Stimulated activated CD8-positive, alpha-beta memory T cell treated with anti-CD3 and anti-CD28 coated beads, Interleukin-4, amount 100 ng/mL, for 1 hour (primary cell): Measurements from ENCODE around the gene ORAI1.
"Not testable (repeated sequence)": the region's sequence is repeated elsewhere in the genome, so short reads cannot be mapped to it uniquely, and the experiment has no call there.

Experiments
- DNase-seq, 2 donors: peaks; one replicate each; pipeline ENCODE4 v3.0.0-alpha.2; 2020; ENCODE audit warnings: low read depth in 2 of 2, low spot score in 1 of 2

ORAI1 gene

GRCh38 chr12:121602766-121603165 is 23.6 kb upstream of the ORAI1 start:
- no peak for DNase-seq

- no peak for DNase-seq
Measured at GRCh38 chr12:121603581-121603980, 22.7 kb upstream of the ORAI1 start.

GRCh38 chr12:121608301-121608700 is 18.0 kb upstream of the ORAI1 start:
- DNase-seq, result no peak

- DNase-seq, result no peak
Measured at GRCh38 chr12:121610239-121611149, 15.8 kb upstream of the ORAI1 start.

GRCh38 chr12:121611306-121611705 is 15.0 kb upstream of the ORAI1 start:
- no peak for DNase-seq

- DNase-seq, result no peak
Measured at GRCh38 chr12:121613462-121613861, 12.9 kb upstream of the ORAI1 start.

DNA sequence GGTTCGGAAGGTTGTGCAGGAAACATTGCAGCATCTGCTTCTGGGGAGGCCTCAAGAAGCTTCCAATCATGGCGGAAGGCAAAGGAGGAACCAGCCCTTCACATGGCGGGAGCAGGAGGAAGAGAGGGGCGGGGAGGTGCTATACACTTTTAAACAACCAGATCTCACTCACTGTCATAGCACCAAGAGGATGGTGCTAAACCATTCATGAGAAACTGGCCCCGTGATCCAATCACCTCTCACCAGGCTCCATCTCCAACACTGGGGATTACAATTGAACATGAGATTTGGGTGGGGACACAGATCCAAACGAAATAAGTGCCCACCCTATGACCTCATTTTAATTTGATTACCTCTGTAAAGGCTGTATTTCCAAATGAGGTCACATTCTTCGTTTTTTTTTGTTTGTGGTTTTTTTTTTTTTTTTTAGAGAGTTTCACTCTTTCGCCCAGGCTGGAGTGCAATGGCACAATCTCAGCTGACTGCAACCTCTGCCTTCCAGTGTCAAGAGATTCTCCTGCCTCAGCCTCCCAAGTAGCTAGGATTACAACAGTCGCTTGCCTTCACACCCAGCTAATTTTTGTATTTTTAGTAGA is 11.4 kb upstream of the ORAI1 start:
- DNase-seq, result no peak

DNA sequence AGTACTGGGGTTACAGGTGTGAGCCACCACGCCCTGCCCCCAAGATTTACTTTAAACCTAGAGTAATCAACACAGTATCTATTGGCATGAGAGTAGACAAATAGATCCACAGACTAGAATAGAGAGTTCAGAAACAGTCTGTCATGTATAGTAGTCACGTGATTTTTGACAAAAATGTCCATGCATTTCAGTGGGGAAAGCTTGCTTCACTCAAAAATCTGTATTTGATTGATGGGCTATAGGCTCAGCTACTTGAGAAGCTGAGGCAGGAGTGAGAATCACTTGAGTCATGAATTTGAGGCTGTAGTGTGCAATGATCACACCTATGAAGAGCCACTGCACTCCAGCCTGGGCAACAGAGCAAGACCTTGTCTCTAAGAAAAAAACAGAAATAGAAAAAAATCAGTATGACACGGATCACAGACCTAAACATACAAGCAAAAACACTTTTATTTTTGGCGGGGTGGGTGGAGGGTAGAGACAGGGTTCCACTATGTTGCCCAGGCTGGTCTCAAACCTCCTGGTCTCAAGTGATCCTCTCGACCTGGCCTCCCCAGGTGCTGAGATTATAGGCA is 7.6 kb upstream of the ORAI1 start:
- no peak for DNase-seq

GRCh38 chr12:121620333-121620891 is 5.9 kb upstream of the ORAI1 start:
- no peak for DNase-seq

DNA sequence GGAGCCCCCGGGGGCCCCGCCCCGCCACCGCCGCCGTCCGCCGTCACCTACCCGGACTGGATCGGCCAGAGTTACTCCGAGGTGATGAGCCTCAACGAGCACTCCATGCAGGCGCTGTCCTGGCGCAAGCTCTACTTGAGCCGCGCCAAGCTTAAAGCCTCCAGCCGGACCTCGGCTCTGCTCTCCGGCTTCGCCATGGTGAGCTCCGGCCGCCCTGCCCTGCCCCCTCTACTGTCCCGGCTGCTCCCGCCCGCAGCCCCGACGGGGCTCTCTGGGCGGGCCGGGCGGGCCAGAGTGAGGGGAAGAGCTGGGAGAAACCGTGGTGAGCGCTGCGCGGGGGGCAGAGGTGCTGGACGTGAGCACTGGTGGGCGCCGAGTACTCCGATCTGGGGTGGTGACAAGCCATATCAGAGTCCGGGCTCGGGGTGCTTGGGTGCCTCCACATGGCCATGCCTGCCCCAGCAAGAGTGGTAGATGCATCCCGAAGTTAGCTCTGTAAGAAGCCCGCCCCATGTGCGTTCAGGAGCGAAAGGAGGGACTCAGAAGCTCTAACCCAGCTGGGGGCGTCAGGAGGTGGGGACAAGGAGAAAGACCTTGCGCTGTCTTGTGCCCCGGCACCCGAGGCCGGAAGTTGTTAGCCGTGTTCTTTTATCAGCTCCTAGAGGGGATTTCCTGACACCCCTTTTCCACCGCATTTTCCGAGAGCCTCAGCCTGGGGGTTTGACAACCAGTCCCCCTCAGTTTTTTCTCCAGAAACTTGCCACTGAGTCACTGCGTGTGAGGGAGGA is 717 bp downstream of the ORAI1 start:
- peak; percentile 81 to 86 for DNase-seq

- no peak for DNase-seq
Measured at GRCh38 chr12:121628037-121628436, 1.7 kb downstream of the ORAI1 start.

DNA sequence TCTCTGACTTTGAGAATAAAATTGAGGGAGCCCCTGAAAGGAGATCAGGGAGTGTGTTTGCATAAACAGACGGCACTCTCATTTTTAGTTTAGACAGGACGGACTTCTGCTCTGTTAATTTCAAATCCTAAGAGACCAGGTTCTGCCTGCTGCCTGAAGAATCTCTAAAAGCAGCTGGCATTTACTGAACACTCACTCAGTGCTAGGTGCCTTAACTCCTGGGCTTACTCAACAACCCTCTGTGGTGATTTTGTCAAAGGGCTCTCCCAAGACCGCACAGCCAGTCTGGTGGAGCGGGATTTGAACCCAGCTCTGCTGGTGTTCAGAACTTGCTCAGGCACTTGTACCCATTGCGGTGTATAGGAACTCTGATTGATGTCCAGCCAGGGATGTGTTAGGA is 2.2 kb downstream of the ORAI1 start:
- DNase-seq, result no peak

- no peak for DNase-seq
Measured at GRCh38 chr12:121630791-121631355, 4.5 kb downstream of the ORAI1 start.

GRCh38 chr12:121632069-121632970 is 6.0 kb downstream of the ORAI1 start:
- DNase-seq, result no peak

- DNase-seq, result not testable (repeated sequence)
Measured at GRCh38 chr12:121633833-121634196, 7.5 kb downstream of the ORAI1 start.

DNA sequence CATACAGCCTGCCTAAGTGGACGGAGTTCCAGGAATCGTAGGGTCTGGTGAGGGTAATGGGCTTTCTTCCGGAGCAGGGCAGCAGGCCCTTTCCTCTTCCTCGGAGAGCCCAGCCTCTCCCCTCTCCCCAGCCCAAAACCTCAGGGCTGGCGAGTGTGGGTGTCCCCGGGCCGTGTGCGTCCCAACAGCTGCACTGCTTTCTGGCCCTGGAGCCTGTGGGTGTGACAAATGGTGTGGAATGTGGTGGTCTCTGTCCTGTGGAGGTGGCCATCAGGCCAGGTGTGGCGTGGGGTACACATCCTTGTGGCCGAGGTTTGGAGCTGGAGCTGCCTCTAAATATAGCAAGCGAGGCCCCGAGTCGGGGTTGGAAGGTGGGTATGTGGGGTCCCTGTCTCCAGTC is 8.5 kb downstream of the ORAI1 start:
- DNase-seq, result no peak

- no peak for DNase-seq
Measured at GRCh38 chr12:121637231-121637914, 11.0 kb downstream of the ORAI1 start.

DNA sequence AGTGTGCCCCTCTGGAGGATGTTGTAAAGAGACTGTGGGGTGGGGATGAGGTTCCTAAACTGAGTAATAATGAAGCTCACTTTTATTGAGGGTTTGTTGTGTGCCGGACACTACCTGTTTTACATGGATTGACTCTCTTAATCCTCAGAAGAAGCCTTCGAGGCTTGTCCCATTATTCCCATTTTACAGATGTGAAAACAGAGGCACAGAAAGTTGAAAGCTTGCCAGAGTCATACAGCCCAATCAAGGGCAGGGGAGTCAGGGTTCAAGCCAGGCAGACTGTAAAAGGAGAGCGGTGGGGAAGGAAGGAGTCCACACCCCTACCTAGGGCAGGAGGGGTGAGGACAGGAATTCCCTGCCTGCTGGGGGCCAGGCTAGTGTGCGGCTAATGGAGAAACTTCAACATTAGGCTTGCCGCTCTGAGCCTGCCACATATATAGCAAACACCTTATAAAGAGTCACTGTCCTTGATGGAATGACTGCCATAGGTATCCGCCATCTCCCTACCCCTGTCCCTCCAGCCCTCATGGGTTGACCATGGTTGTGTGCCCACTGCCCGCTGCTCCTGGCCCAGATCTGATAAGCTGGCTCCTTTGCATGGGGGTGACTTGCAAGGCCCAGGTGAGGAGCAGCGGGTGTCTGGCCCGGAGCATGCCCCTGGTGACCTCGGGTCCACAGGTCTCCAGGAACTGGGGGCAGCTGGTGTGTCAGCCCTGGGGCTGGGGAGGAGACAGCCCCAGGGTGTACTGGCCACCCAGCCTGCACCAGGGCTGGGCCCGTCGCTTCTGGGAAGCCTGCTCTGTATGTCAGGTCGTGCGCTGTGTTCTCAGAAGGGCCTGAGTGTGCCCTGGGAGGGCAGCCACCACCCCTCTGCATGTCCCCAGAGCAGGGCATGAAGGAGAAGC is 12.2 kb downstream of the ORAI1 start:
- DNase-seq, result no peak

DNA sequence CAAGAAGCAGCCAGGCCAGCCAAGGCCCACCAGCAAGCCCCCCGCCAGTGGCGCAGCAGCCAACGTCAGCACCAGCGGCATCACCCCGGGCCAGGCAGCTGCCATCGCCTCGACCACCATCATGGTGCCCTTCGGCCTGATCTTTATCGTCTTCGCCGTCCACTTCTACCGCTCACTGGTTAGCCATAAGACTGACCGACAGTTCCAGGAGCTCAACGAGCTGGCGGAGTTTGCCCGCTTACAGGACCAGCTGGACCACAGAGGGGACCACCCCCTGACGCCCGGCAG is 15.0 kb downstream of the ORAI1 start:
- no peak for DNase-seq
